ENCODE data around the gene OBSCN.

The OBSCN gene

DNA sequence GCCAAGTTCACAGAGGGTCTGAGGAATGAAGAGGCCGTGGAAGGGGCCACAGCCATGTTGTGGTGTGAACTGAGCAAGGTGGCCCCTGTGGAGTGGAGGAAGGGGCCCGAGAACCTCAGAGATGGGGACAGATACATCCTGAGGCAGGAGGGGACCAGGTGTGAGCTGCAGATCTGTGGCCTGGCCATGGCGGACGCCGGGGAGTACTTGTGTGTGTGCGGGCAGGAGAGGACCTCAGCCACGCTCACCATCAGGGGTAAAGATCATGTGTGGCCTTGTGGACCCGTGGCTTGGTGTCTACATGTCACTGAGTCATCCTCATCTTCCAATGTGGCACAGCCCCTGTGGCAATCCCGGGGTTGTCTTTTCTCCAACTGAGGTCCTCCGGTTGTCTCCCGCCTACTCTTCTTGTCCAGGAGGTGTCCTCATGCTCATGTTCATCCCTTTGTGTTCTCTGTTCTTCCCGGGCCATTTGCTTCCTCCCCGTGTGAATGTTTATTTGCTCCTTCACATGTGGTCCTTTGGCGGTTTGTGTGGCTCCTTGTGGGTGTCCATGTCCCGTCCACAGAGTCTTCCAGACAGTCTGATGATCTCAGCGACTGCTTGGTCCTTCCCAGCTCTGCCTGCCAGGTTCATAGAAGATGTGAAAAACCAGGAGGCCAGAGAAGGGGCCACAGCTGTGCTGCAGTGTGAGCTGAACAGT is 84.2 kb downstream of the OBSCN start:
- no peak for DNase-seq (ENCODE audit: low read depth)

DNA sequence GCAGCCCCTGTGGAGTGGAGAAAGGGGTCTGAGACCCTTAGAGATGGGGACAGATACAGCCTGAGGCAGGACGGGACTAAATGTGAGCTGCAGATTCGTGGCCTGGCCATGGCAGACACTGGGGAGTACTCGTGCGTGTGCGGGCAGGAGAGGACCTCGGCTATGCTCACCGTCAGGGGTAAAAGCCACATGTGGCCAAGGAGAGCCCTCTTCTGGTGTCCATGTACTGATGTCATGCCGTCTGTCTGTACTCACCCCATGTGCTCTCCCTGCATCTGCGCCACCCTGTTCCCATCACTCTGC is 84.7 kb downstream of the OBSCN start:
- DNase-seq (ENCODE audit: low read depth) = no peak

GRCh38 chr1:228293393-228293792 is 85.5 kb downstream of the OBSCN start:
- DNase-seq (ENCODE audit: low read depth) = no peak

GRCh38 chr1:228293816-228294500 is 86.1 kb downstream of the OBSCN start:
- DNase-seq (ENCODE audit: low read depth) = no peak

DNA sequence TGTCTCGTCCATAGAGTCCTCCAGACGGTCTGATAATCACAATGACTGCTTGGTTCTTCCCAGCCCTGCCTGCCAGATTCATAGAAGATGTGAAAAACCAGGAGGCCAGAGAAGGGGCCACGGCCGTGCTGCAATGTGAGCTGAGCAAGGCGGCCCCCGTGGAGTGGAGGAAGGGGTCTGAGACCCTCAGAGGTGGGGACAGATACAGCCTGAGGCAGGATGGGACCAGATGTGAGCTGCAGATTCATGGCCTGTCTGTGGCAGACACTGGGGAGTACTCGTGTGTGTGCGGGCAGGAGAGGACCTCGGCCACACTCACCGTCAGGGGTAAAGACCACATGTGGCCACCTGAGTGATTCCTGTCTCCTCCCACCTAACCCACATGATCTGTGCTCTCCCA is 86.9 kb downstream of the OBSCN start:
- DNase-seq (ENCODE audit: low read depth) = no peak

GRCh38 chr1:228295201-228295600 is 87.4 kb downstream of the OBSCN start:
- DNase-seq (ENCODE audit: low read depth) = no peak

DNA sequence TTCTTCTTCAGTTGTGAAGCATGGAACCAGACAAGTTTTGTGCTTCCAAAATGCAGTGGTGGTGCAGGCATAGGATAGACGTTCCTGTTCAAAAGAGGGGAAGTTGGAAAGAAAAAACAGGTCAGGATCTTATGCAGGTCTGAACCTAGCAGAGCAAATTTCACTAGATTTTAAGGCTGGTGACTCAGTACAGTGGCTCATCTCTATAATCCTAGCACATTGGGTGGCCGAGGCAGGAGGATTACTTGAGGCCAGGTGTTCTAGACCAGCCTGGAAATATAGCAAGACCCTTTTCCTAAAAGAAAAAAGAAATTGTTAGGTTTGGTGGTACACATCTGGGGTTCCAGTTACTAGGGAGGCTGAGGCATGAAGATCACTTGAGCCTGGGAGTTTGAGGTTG is 88.1 kb downstream of the OBSCN start:
- DNase-seq (ENCODE audit: low read depth) = no peak

DNA sequence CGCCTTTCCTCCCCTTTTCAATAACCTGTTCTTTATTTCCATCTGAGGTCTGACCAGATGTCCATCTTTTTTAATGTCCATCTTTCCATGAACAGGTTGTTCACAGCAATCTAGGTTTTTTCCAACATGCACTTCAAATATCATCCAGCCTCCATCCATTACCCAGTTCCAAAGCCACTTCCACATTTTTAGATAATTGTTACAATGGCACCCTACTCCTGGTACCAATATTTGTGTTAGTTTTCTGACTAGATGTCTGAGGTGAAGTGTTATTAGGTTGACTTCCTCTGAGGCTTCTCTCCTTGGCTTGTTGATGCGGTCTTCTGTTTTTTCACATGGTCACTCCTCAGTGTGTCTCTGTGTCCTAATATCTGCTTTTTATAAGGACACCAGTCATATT is 89.4 kb downstream of the OBSCN start:
- no peak for DNase-seq (ENCODE audit: low read depth)

DNA sequence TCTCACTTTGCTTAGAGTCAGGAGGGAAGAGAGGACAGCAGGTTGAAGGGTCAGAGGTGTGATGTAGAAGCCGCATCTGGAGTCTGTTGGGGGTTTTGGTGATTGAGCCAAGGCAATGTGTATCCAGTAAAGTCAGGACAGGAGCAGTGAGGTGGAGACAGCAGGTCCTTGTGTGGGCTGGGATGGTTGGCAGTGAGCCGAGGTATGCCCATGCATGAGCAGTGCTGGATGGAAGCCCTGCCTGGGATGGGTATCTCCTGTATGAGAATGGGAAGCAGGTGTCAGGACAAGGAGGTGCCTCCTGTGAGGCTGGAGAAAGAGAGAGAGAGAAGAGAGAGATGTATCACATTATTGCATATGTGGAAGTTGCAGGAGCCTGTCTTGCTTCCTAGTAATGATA is 90.0 kb downstream of the OBSCN start:
- DNase-seq (ENCODE audit: low read depth) = no peak

DNA sequence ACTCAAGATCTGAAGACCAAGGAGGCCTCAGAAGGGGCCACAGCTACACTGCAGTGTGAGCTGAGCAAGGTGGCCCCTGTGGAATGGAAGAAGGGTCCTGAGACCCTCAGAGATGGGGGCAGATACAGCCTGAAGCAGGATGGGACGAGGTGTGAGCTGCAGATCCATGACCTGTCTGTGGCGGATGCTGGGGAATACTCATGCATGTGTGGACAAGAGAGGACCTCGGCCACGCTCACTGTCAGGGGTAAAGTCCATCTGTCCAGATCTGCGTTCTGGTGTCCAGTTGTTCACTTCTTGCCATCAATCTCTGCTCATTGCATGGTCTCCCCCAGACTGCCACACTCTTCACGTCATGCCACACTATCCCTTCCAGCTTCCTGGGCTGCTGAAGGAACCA is 90.6 kb downstream of the OBSCN start:
- DNase-seq (ENCODE audit: low read depth) = no peak

DNA sequence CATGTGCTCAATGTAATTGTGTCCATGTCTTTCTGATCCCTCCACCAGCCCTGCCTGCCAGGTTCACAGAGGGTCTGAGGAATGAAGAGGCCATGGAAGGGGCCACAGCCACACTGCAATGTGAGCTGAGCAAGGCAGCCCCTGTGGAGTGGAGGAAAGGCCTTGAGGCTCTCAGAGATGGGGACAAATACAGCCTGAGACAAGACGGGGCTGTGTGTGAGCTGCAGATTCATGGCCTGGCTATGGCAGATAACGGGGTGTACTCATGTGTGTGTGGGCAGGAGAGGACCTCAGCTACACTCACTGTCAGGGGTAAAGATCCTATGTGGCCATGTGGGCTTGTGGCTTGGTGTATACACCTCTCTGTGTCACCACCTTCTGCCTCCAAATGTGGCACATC is 91.4 kb downstream of the OBSCN start:
- DNase-seq (ENCODE audit: low read depth) = no peak

DNA sequence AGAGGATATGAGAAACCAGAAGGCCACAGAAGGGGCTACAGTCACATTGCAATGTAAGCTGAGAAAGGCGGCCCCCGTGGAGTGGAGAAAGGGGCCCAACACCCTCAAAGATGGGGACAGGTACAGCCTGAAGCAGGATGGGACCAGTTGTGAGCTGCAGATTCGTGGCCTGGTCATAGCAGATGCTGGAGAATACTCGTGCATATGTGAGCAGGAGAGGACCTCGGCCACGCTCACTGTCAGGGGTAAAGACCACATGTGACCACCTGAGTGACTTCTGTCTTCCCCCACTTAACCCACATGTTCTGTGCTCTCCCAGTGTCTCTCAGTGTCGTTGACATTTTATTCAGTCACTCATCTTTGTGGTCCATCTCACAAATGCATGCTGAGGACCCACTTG is 92.1 kb downstream of the OBSCN start:
- DNase-seq (ENCODE audit: low read depth) = no peak

- DNase-seq (ENCODE audit: low read depth) = no peak
Observed at GRCh38 chr1:228302086-228302485, 94.2 kb downstream of the OBSCN start.

- no peak for DNase-seq (ENCODE audit: low read depth)
Observed at GRCh38 chr1:228303596-228303995, 95.8 kb downstream of the OBSCN start.

- DNase-seq (ENCODE audit: low read depth) = no peak
Observed at GRCh38 chr1:228304225-228304624, 96.4 kb downstream of the OBSCN start.

DNA sequence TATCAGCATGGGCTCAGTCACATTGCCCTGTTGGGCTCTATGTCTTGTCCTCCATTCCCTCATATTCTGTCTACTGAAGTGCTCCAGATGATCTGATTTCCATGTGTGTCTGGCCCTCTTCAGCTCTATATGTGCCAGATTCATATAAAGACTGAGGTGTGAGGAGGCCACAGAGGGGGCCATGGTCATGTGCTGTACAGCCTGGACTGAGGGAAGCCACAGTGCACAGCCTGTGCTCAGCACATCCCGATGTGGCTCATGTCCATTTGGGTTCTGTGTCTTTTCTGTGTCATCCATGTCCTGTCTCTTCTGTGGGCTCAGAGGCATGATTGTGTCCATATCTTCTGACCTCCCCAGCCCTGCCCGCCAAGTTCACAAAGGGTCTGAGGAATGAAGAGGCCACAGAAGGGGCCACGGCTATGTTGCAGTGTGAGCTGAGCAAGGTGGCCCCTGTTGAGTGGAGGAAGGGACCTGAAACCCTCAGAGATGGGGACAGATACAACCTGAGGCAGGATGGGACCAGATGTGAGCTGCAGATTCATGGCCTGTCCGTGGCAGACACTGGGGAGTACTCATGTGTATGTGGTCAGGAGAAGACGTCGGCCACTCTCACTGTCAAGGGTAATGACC is 97.0 kb downstream of the OBSCN start:
- no peak for DNase-seq (ENCODE audit: low read depth)

DNA sequence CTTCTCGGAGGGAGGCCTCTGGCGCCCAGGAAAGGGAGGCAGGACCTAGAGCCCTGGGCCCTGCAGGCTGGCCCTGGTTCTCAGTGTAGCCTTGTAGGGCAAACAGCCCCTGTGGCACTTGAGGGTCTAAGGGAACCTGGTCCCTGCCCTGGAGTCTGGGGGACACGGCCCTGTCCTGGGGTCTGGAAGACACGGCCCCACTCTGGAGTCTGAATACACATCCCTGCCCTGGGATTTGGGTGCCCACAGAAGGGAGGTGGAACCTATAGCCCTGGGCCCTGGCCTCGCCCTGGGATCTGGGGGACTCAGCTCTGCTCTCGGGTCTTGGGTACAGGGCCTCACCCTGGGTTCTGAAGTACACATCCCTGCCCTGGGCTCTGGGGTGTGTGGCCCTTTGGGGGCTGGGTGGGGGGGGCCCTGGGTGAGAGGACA is 97.9 kb downstream of the OBSCN start:
- no peak for DNase-seq (ENCODE audit: low read depth)

DNA sequence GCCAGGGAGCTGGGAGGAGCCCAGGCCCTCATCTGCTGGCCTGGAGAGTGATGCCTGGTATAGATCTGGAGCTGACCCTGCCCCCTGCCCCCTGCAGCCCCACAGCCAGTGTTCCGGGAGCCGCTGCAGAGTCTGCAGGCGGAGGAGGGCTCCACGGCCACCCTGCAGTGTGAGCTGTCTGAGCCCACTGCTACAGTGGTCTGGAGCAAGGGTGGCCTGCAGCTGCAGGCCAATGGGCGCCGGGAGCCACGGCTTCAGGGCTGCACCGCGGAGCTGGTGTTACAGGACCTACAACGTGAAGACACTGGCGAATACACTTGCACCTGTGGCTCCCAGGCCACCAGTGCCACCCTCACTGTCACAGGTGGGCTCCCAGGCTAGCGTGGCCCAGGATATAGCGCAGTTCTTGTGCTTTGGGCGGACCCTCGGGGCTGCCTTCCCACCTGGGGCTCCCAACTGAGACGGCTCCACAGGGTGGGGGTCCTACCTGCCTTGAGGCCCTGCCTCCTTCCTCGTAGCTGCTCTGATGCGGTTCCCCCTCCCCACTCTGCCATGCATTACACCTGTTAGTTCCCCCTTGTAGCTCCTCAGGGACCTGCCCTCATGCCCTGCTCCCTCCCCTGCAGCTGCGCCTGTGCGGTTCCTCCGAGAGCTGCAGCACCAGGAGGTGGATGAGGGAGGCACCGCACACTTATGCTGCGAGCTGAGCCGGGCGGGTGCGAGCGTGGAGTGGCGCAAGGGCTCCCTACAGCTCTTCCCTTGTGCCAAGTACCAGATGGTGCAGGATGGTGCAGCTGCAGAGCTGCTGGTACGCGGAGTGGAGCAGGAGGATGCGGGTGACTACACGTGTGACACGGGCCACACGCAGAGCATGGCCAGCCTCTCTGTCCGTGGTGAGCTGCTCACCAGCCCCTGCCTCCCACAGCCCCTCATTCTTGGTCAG is 98.7 kb downstream of the OBSCN start:
- no peak for DNase-seq (ENCODE audit: low read depth)

GRCh38 chr1:228307218-228308023 is 99.6 kb downstream of the OBSCN start:
- DNase-seq (ENCODE audit: low read depth) = no peak

DNA sequence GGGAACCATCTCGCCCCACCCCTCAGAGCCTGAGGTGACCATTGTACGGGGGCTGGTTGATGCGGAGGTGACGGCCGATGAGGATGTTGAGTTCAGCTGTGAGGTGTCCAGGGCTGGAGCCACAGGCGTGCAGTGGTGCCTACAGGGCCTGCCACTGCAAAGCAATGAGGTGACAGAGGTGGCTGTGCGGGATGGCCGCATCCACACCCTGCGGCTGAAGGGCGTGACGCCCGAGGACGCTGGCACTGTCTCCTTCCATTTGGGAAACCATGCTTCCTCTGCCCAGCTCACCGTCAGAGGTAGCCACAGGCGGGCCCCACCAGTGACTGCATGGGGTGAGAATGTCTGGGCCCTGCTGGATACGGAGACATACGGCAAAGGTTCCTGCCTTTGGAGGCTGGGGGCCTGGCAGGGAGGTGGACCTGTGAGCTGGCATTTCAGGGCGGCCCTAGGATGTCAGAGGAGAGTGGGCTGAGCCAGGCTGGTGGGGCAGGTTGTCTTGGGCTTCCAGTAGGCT is 100.3 kb downstream of the OBSCN start:
- DNase-seq (ENCODE audit: low read depth) = no peak

GRCh38 chr1:228308628-228309325 is 100.9 kb downstream of the OBSCN start:
- no peak for DNase-seq (ENCODE audit: low read depth)

Data from non-pigmented ciliary epithelial cell (primary cell).